HG03378 (cell line): ENCODE results near the gene TP53I11.

Source experiments
- ATAC-seq: cut with Tn5 transposase; IDR thresholded peaks from one replicate; pipeline ENCODE4 v1.9.1; 2021; ENCODE audit warnings: mild to moderate bottlenecking, moderate library complexity; ENCODE audit not compliant: unreplicated experiment

TP53I11 gene

GRCh38 chr11:44941259-44942021 is 9.2 kb downstream of the TP53I11 start:
- ATAC-seq: no peak

DNA sequence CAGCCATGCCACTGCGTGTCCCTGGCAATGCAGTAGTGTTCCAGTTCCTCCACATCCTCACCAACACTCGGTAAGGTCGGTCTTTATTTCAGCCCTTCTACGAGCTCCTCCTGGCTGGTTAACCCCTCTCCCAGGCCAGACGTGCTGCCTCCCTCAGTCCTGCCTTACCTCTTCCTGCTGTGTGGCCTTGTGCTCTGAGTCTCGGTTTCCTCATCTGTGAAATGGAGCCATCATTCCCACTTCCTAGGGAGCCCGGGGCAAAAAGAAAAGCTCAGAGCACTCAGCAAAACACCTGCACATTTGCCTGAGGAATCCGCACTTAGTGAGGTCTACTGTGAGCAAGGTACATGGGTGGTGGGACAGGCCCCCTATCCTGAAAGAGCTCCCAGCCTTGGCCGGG is 9.8 kb downstream of the TP53I11 start:
- no peak for ATAC-seq

- ATAC-seq: no peak
Measured at GRCh38 chr11:44940404-44940803, 10.3 kb downstream of the TP53I11 start.

- ATAC-seq: no peak
Measured at GRCh38 chr11:44939673-44940395, 10.8 kb downstream of the TP53I11 start.

GRCh38 chr11:44938066-44938691 is 12.5 kb downstream of the TP53I11 start:
- no peak for ATAC-seq

DNA sequence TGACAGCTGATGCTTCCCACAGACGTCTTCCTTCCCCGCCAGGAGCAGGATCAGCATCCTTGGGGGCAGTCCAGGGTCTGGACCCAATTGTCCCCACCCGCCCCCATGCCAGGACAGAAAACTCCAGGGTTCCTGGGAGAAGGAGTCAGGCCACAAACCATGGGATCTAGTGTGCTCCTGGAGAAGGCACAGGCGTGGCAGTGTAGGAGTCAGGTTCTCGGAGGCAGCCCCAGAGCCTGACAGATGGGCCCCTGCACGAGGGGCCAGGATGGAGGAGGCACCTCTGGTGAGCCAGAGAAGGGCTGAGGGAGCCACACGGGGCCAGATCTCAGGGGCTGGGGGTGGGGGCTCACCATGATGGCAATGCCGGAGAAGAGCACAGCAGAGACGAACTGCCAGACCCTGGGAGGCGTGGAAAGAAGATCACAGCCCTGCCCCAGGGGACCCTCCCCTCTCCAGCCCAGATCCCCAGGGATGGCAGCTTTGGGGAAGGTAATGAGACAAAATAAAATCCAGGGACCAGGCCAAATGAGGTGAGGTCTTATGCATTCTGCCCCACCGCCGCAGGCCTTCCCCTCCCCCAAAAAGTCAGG is 13.6 kb downstream of the TP53I11 start:
- ATAC-seq: no peak

- ATAC-seq: peak; percentile 74
Measured at GRCh38 chr11:44936525-44936924, 14.2 kb downstream of the TP53I11 start.

GRCh38 chr11:44934735-44935250 is 15.9 kb downstream of the TP53I11 start:
- no peak for ATAC-seq

DNA sequence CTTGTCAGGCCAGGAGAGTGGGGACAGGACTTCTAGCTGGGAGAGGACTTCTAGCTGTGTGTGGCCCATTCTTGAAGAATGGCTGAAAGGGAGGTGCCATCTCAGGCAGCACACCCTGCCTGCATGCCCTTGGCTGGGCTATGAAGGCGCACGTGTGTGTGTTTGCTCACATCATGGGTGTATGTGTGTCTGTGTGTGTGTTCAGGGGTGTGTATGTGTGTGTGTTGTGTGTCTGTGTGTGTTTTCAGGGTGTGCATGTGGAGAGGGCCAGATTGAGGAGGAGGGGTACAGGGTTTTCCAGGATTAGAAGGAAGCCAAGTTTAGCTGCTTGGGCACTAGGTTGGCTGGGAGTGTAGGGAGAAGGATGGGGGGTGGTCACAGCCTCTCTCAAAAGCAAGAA is 16.6 kb downstream of the TP53I11 start:
- ATAC-seq: no peak

- ATAC-seq: no peak
Measured at GRCh38 chr11:44931466-44931865, 19.2 kb downstream of the TP53I11 start.

- no peak for ATAC-seq
Measured at GRCh38 chr11:44930588-44931302, 19.9 kb downstream of the TP53I11 start.

- ATAC-seq: no peak
Measured at GRCh38 chr11:44928816-44929215, 21.9 kb downstream of the TP53I11 start.

- no peak for ATAC-seq
Measured at GRCh38 chr11:44928144-44928543, 22.5 kb downstream of the TP53I11 start.

DNA sequence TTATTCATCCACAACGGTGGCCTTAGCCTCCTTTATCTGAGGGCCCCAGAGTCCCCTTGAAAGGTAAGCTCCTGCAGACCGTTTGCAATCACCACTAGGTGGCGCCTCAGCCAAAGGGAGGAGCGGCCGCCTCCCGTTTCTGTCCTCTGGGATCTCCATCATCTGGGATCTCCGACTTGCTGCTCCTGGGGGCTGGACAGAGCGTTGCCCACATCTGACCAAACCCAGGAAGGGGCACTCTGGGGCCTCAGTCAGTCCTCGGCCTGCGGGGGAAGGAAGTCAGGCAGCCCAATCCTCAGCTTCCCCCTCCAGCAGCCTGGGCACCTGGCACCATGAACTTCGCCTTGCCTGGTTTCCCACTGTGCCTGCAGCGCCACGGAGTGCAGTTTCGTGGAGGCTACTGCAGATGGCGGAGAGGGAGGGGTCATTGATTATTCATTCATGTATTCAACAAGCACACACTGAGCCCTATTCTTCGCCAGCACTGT is 23.5 kb downstream of the TP53I11 start:
- no peak for ATAC-seq

- ATAC-seq: no peak
Measured at GRCh38 chr11:44926036-44926435, 24.6 kb downstream of the TP53I11 start.

- ATAC-seq: no peak
Measured at GRCh38 chr11:44923806-44924205, 26.9 kb downstream of the TP53I11 start.

- no peak for ATAC-seq
Measured at GRCh38 chr11:44923115-44923514, 27.6 kb downstream of the TP53I11 start.

DNA sequence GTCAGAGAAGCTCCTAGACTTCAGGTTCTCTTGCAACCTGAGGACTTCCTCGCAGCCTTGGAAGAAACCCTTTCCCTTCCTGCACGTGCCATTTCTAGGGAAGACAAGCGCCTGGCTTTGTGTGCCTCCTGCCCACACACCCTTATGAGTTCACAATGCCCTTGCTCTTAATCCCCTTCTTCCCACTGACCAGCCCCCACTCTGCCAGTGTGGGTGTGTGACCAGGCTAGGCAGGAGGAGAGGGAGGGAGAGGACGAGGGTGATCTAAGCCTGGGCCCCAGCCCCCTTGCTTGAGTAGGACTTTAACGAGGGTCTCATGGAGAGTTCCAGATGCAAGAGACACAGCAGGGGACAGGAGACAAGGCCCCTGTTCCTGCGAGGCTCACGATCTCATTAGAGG is 30.2 kb downstream of the TP53I11 start:
- no peak for ATAC-seq

DNA sequence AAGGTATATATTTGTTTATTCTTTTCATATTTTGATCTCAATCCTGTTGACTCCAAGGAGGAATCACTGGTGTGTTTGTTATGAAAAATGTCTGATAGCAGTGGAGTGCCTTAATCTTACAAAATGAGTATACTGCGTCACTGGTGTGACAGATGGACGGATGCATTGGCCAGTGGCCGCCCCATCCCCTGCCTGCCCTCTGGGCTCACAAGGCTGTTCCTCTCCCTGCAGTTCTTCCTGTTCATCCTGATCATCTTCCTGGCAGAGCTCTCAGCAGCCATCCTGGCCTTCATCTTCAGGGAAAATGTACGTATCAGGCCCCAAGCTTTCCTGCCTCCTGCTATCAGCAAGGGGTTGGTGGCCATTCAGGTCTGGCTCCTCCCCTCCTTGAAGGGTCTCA is 32.9 kb downstream of the TP53I11 start:
- no peak for ATAC-seq

- ATAC-seq: peak; percentile 60
Measured at GRCh38 chr11:44916801-44917385, 33.8 kb downstream of the TP53I11 start.
